HL-60 (cell line): Measurements from ENCODE around the gene IL22RA1.

ENCODE experiments used
- DNase-seq, 2 experiments: peaks; one replicate each; pipeline ENCODE4 v3.0.0-alpha.2; 2010 to 2020; ENCODE audit warnings: low read depth in 1 of 2, low spot score in 1 of 2
- H3K27ac ChIP-seq: fragments of 250-450 bp; sonication (Bioruptor Pico); replicated peaks from 2 replicates; pipeline ENCODE4 v1.5.1; 2020; ENCODE audit warnings: mild to moderate bottlenecking, moderate library complexity
- H3K27me3 ChIP-seq: fragments of 250-450 bp; sonication (Bioruptor Pico); 2 replicates; pipeline ENCODE4 v1.5.1; 2021; ENCODE audit warnings: mild to moderate bottlenecking, moderate library complexity; ENCODE audit not compliant: insufficient read depth, poor library complexity, severe bottlenecking
- H3K4me3 ChIP-seq: replicated peaks from 2 replicates; pipeline ENCODE4 v1.5.1; 2011; ENCODE audit warnings: mild to moderate bottlenecking, control low read depth, low read length; ENCODE audit not compliant: insufficient read depth
- GABPA ChIP-seq: IDR thresholded peaks from 2 replicates; pipeline ENCODE4 v1.6.1; 2012; ENCODE audit warnings: low read depth
- POLR2AphosphoS5 ChIP-seq: IDR thresholded peaks from 2 replicates; pipeline ENCODE4 v1.6.1; 2012; ENCODE audit warnings: low read depth
- SPI1 ChIP-seq: IDR thresholded peaks from 2 replicates; pipeline ENCODE4 v1.6.1; 2012; ENCODE audit warnings: low read depth, mild to moderate bottlenecking, borderline replicate concordance
- TF ChIP-seq, protein P1 (sequence below): IDR thresholded peaks from one replicate; pipeline ENCODE4 v1.5.1; 2011; ENCODE audit warnings: low read length, control low read depth, inconsistent platforms; ENCODE audit not compliant: insufficient read depth
- TF ChIP-seq, protein P2 (sequence below): IDR thresholded peaks from 2 replicates; pipeline ENCODE4 v1.6.1; 2012; ENCODE audit warnings: low read depth; ENCODE audit not compliant: insufficient replicate concordance

The IL22RA1 gene

GRCh38 chr1:24186711-24186992, 43.7 kb upstream of the IL22RA1 start:
- no peak for TF ChIP-seq POLR2AphosphoS5
- TF ChIP-seq GABPA = no peak
- TF ChIP-seq SPI1 = no peak
- TF ChIP-seq, protein P1, sequence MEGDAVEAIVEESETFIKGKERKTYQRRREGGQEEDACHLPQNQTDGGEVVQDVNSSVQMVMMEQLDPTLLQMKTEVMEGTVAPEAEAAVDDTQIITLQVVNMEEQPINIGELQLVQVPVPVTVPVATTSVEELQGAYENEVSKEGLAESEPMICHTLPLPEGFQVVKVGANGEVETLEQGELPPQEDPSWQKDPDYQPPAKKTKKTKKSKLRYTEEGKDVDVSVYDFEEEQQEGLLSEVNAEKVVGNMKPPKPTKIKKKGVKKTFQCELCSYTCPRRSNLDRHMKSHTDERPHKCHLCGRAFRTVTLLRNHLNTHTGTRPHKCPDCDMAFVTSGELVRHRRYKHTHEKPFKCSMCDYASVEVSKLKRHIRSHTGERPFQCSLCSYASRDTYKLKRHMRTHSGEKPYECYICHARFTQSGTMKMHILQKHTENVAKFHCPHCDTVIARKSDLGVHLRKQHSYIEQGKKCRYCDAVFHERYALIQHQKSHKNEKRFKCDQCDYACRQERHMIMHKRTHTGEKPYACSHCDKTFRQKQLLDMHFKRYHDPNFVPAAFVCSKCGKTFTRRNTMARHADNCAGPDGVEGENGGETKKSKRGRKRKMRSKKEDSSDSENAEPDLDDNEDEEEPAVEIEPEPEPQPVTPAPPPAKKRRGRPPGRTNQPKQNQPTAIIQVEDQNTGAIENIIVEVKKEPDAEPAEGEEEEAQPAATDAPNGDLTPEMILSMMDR = no peak
- TF ChIP-seq, protein P2, sequence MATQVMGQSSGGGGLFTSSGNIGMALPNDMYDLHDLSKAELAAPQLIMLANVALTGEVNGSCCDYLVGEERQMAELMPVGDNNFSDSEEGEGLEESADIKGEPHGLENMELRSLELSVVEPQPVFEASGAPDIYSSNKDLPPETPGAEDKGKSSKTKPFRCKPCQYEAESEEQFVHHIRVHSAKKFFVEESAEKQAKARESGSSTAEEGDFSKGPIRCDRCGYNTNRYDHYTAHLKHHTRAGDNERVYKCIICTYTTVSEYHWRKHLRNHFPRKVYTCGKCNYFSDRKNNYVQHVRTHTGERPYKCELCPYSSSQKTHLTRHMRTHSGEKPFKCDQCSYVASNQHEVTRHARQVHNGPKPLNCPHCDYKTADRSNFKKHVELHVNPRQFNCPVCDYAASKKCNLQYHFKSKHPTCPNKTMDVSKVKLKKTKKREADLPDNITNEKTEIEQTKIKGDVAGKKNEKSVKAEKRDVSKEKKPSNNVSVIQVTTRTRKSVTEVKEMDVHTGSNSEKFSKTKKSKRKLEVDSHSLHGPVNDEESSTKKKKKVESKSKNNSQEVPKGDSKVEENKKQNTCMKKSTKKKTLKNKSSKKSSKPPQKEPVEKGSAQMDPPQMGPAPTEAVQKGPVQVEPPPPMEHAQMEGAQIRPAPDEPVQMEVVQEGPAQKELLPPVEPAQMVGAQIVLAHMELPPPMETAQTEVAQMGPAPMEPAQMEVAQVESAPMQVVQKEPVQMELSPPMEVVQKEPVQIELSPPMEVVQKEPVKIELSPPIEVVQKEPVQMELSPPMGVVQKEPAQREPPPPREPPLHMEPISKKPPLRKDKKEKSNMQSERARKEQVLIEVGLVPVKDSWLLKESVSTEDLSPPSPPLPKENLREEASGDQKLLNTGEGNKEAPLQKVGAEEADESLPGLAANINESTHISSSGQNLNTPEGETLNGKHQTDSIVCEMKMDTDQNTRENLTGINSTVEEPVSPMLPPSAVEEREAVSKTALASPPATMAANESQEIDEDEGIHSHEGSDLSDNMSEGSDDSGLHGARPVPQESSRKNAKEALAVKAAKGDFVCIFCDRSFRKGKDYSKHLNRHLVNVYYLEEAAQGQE = no peak
- Histone ChIP-seq H3K27ac (no peak overlapping the region), H3K4me3 (no peak overlapping the region), H3K27me3 (peaks cover 24% of the 10 kb centered on the region)
- no peak for DNase-seq

- DNase-seq = no peak
- Histone ChIP-seq H3K27me3 (peaks cover 24% of the 10 kb centered on the region), H3K4me3 (no peak overlapping the region), H3K27ac (no peak overlapping the region)
- TF ChIP-seq, protein P2 = no peak
- no peak for TF ChIP-seq GABPA
- TF ChIP-seq POLR2AphosphoS5 = no peak
- TF ChIP-seq, protein P1 = no peak
- no peak for TF ChIP-seq SPI1
Observed at GRCh38 chr1:24186031-24186710, 43.2 kb upstream of the IL22RA1 start.

DNA sequence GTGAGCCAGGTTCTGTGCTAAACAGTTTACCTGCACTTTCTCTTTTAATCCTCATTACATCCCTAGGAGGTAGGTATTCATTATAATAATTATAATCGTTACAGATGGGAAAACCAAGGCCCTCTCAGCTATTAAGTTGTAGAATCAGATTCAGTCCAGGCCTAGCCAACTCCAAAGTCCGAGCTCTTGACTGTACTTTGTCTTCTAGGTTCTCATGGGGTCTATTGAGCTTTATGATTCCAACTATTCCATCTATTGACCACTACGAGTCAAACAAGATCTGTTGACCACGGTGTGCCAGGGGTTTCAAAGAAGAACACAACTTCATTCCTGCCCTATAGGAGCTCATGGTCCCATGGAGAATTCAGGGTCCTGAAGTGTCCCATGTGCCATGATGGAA, 42.1 kb upstream of the IL22RA1 start:
- TF ChIP-seq, protein P1 = no peak
- no peak for DNase-seq
- no peak overlapping the region for H3K27ac ChIP-seq
- no peak overlapping the region for H3K4me3 ChIP-seq
- peaks cover 24% of the 10 kb centered on the region for H3K27me3 ChIP-seq

DNA sequence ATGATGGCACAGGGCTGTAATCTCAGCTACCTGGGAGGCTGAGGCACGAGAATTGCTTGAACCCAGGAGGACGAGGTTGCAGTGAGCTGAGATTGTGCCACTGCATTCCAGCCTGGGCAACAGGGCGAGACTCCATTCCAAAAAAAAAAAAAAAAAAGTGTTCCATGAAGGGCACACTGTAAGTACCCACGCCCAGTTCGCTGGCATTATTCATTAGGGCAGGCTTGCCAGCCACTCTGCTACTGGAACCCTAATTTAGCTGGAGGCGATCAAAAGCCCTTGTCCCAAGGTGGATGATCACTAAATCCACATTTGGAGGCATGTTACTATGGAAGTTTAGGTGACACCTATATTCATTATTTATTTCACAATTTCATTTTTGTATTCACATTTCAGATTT, 39.1 kb upstream of the IL22RA1 start:
- TF ChIP-seq SPI1 (no peak), GABPA (no peak), POLR2AphosphoS5 (no peak)
- TF ChIP-seq, protein P1 = no peak
- TF ChIP-seq, protein P2 = no peak
- H3K27ac ChIP-seq = no peak overlapping the region
- no peak overlapping the region for H3K4me3 ChIP-seq
- DNase-seq = no peak
- H3K27me3 ChIP-seq = peaks cover 16% of the 10 kb centered on the region
